Mesenchymal stem cell (in vitro differentiated cells and primary cell): ENCODE measurements around the gene BNIP5.

ENCODE experiments used
- DNase-seq: peaks from one replicate; pipeline ENCODE4 v3.0.0-alpha.2; 2013
- H2AFZ ChIP-seq: one replicate; pipeline ENCODE4 v1.6.1; 2013; ENCODE audit warnings: low read depth, mild to moderate bottlenecking, control low read depth, inconsistent platforms, low read length, moderate library complexity
- H2AK5ac ChIP-seq: 2 replicates; pipeline ENCODE4 v1.6.1; 2013; ENCODE audit warnings: low read length, moderate library complexity, mild to moderate bottlenecking, inconsistent platforms; ENCODE audit not compliant: severe bottlenecking
- H2BK120ac ChIP-seq: one replicate; pipeline ENCODE4 v1.6.1; 2013; ENCODE audit warnings: low read depth, mild to moderate bottlenecking, inconsistent platforms, low read length, moderate library complexity
- H2BK12ac ChIP-seq, 2 experiments: one replicate each; pipeline ENCODE4 v1.6.1; 2013; ENCODE audit warnings: inconsistent platforms in 2 of 2, low read length in 2 of 2, mild to moderate bottlenecking in 2 of 2, moderate library complexity in 2 of 2, control low read depth in 1 of 2
- H2BK15ac ChIP-seq: one replicate; pipeline ENCODE4 v1.6.1; 2013; ENCODE audit warnings: mild to moderate bottlenecking, low read depth, inconsistent platforms; ENCODE audit not compliant: poor library complexity, severe bottlenecking
- H2BK5ac ChIP-seq: 2 replicates; pipeline ENCODE4 v1.6.1; 2013; ENCODE audit warnings: low read depth, mild to moderate bottlenecking, low read length, control low read depth, inconsistent platforms; ENCODE audit not compliant: poor library complexity, severe bottlenecking
- H3K14ac ChIP-seq, 2 experiments: one replicate each; pipeline ENCODE4 v1.6.1; 2013; ENCODE audit warnings: inconsistent platforms in 2 of 2, low read length in 2 of 2, control low read depth in 1 of 2, mild to moderate bottlenecking in 1 of 2, moderate library complexity in 1 of 2
- H3K18ac ChIP-seq, 2 experiments: one replicate each; pipeline ENCODE4 v1.6.1; 2013; ENCODE audit warnings: inconsistent platforms in 2 of 2, low read length in 2 of 2, control low read depth in 1 of 2, low read depth in 1 of 2, mild to moderate bottlenecking in 1 of 2
- H3K23ac ChIP-seq, 2 experiments: one replicate each; pipeline ENCODE4 v1.6.1; 2013; ENCODE audit warnings: inconsistent platforms in 2 of 2, low read length in 2 of 2, mild to moderate bottlenecking in 2 of 2, moderate library complexity in 2 of 2, control low read depth in 1 of 2
- H3K27ac ChIP-seq: 2 replicates; pipeline ENCODE4 v1.5.1; 2013; ENCODE audit warnings: mild to moderate bottlenecking, moderate library complexity, low read length, control low read depth, inconsistent platforms; ENCODE audit not compliant: poor library complexity, severe bottlenecking
- H3K27me3 ChIP-seq, 2 experiments: 2 replicates each; pipeline versions ENCODE4 v1.6.1 to v1.7.0; 2013; ENCODE audit warnings: low read length in 2 of 2, mild to moderate bottlenecking in 2 of 2, moderate library complexity in 2 of 2, control low read depth in 1 of 2, inconsistent platforms in 1 of 2; ENCODE audit not compliant: control insufficient read depth in 1 of 2, insufficient read depth in 1 of 2
- H3K36me3 ChIP-seq, 2 experiments: 2 replicates each; pipeline versions ENCODE4 v1.6.1 to v1.7.0; 2013; ENCODE audit warnings: low read length in 2 of 2, control low read depth in 1 of 2, inconsistent platforms in 1 of 2, low read depth in 1 of 2, mild to moderate bottlenecking in 1 of 2; ENCODE audit not compliant: insufficient read depth in 2 of 2, control insufficient read depth in 1 of 2
- H3K4ac ChIP-seq, 2 experiments: one replicate each; pipeline ENCODE4 v1.6.1; 2013; ENCODE audit warnings: inconsistent platforms in 2 of 2, low read length in 2 of 2, mild to moderate bottlenecking in 2 of 2, moderate library complexity in 2 of 2, control low read depth in 1 of 2, low read depth in 1 of 2
- H3K4me1 ChIP-seq: 2 replicates; pipeline ENCODE4 v1.6.1; 2013; ENCODE audit warnings: low read depth, low read length, control low read depth; ENCODE audit not compliant: control insufficient read depth, insufficient read depth
- H3K4me2 ChIP-seq: 2 replicates; pipeline ENCODE4 v1.6.1; 2013; ENCODE audit warnings: low read length, mild to moderate bottlenecking, inconsistent platforms; ENCODE audit not compliant: poor library complexity, severe bottlenecking
- H3K4me3 ChIP-seq, 2 experiments: 2 replicates each; pipeline versions ENCODE4 v1.5.1 to v1.7.0; 2013; ENCODE audit warnings: low read length in 2 of 2, mild to moderate bottlenecking in 2 of 2, control low read depth in 1 of 2, low read depth in 1 of 2; ENCODE audit not compliant: insufficient read depth in 1 of 2
- H3K79me1 ChIP-seq: replicated peaks from 2 replicates; pipeline ENCODE4 v1.6.1; 2013; ENCODE audit warnings: mild to moderate bottlenecking, control low read depth, low read length, inconsistent platforms; ENCODE audit not compliant: poor library complexity, severe bottlenecking
- H3K9ac ChIP-seq: 2 replicates; pipeline ENCODE4 v1.7.0; 2013; ENCODE audit warnings: mild to moderate bottlenecking, low read length, moderate library complexity
- H3K9me3 ChIP-seq: 2 replicates; pipeline ENCODE4 v1.7.0; 2013; ENCODE audit warnings: mild to moderate bottlenecking, low read length; ENCODE audit not compliant: control insufficient read depth
- H4K8ac ChIP-seq: one replicate; pipeline ENCODE4 v1.6.1; 2013; ENCODE audit warnings: inconsistent platforms, mild to moderate bottlenecking, low read length, moderate library complexity
- H4K91ac ChIP-seq: one replicate; pipeline ENCODE4 v1.6.1; 2013; ENCODE audit warnings: mild to moderate bottlenecking, low read length, inconsistent platforms
- WGBS: methylation state at CpG from one replicate; pipeline ENCODE4 v1.1.7; 2013; ENCODE audit warnings: mixed read lengths; 5-methylcytosine and 5-hydroxymethylcytosine counted together

Gene BNIP5

GRCh38 chr6:36313649-36313936, 23.1 kb downstream of the BNIP5 start:
- H2BK12ac ChIP-seq: peak overlapping the region in 1 of 2 experiments; percentile 32
- H3K14ac ChIP-seq: no peak overlapping the region

DNA sequence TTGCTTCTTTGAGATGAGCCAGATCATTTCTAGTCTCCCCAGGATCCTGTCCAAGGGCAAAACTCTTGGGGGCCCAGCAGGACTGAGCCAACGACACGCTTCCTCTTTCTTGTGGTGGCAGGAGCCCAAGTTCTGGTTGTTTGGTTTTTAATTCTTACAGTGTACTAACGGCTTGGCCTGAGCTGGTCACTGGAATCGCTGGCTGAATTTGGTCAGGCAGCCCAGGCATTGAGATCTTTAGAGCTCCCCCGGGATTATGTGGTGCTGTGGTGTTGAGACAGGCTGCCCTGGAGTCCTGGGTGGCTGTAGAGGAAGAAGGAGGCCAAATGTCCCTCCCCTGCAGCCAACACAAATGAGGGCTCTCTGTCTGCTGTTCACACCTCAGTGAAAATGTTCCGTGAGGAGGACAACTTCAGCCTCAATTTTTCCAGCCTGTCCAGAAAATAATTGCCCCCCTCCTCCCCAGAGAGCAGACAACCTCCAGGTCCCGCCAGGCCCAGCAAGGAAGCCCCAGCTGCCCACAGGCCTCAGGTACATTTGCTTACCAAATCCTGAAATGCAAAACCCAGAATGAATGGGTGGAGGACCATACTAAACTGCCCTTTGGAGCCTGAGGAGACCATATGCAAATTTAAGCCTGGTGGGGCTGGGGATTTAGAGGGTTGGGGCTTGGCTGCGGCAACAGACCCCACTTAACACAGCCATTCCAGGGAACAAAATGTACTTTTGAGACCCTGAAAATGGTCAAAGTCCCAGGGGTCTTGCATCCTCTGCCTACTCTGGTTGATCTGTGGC, 23.6 kb downstream of the BNIP5 start:
- no peak for DNase-seq
- Histone ChIP-seq H2BK12ac (peak overlapping the region in 1 of 2 experiments; percentile 32), H4K8ac (no peak overlapping the region), H3K4me1 (peaks cover 2% of the 10 kb centered on the region), H3K4ac (no peak overlapping the region), H4K91ac (peak overlapping the region; percentile 28), H3K23ac (no peak overlapping the region), H3K9me3 (peaks cover 7% of the 10 kb centered on the region), H3K79me1 (no peaks in the 10 kb centered on the region), H2AFZ (no peak overlapping the region), H3K27me3 (peaks cover 69 to 71% of the 10 kb centered on the region in 2 experiments), H3K4me2 (no peak overlapping the region), H3K36me3 (no peaks in the 10 kb centered on the region), H3K14ac (no peak overlapping the region), H3K9ac (no peak overlapping the region), H2AK5ac (no peak overlapping the region), H2BK5ac (no peak overlapping the region), H3K4me3 (peak overlapping the region in 1 of 2 experiments; percentile 0), H3K18ac (no peak overlapping the region), H2BK15ac (no peak overlapping the region), H2BK120ac (no peak overlapping the region), H3K27ac (no peak overlapping the region)
- WGBS: 86% methylated on average over 7 of the region's 8 CpGs

More at GRCh38 chr6:36313649-36313936, 23.1 kb downstream of the BNIP5 start:
- Histone ChIP-seq H3K9ac (no peak overlapping the region), H4K91ac (no peak overlapping the region), H3K79me1 (no peaks in the 10 kb centered on the region), H2BK15ac (no peak overlapping the region), H2AK5ac (no peak overlapping the region), H2BK5ac (no peak overlapping the region), H3K27ac (no peak overlapping the region), H3K4me1 (peaks cover 2% of the 10 kb centered on the region), H3K23ac (no peak overlapping the region), H2AFZ (no peak overlapping the region), H3K36me3 (no peaks in the 10 kb centered on the region), H3K4ac (no peak overlapping the region), H3K9me3 (peaks cover 7% of the 10 kb centered on the region), H2BK120ac (no peak overlapping the region), H3K4me3 (no peak overlapping the region), H4K8ac (no peak overlapping the region), H3K27me3 (peaks cover 72 to 74% of the 10 kb centered on the region in 2 experiments), H3K18ac (no peak overlapping the region), H3K4me2 (no peak overlapping the region)
- no peak for DNase-seq
- 88% methylated on average over 3 of the region's 4 CpGs for WGBS

- no peak for DNase-seq
- no peak overlapping the region for H4K8ac ChIP-seq
- no peak overlapping the region for H3K4me3 ChIP-seq
- no peak overlapping the region for H3K4ac ChIP-seq
- H3K36me3 ChIP-seq: no peaks in the 10 kb centered on the region
- peaks cover 7% of the 10 kb centered on the region for H3K9me3 ChIP-seq
- H3K4me1 ChIP-seq: peaks cover 2% of the 10 kb centered on the region
- no peak overlapping the region for H4K91ac ChIP-seq
- no peak overlapping the region for H2BK12ac ChIP-seq
- no peaks in the 10 kb centered on the region for H3K79me1 ChIP-seq
- no peak overlapping the region for H3K27ac ChIP-seq
- no peak overlapping the region for H2AFZ ChIP-seq
- H2BK15ac ChIP-seq: no peak overlapping the region
- no peak overlapping the region for H3K14ac ChIP-seq
- H3K4me2 ChIP-seq: no peak overlapping the region
- no peak overlapping the region for H2BK5ac ChIP-seq
- no peak overlapping the region for H3K23ac ChIP-seq
- H2AK5ac ChIP-seq: no peak overlapping the region
- WGBS: 89% methylated on average over 2 of the region's 2 CpGs
- H3K9ac ChIP-seq: no peak overlapping the region
- no peak overlapping the region for H3K18ac ChIP-seq
- H3K27me3 ChIP-seq: peaks cover 49 to 51% of the 10 kb centered on the region in 2 experiments
- no peak overlapping the region for H2BK120ac ChIP-seq
Observed at GRCh38 chr6:36309900-36310299, 26.8 kb downstream of the BNIP5 start.

DNA sequence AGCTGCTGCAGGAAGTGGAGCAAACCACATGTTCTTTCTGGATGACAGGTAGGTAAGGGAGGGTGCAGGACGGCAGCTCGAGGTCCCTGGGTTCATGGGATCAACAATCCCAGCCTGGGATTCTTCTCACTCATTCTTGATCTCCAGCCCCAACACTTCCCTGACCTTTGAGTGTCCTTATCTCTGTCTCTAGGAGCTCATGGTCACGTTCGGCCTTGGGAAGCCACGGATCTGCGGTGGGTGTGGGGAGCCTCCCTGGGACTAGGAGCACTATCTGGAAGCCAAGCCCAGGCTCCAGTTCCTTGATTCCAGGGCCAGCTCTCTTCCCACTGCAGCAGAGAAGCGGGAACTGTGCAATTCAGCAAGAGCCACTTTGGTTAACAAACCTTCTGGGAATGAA, 27.5 kb downstream of the BNIP5 start:
- Histone ChIP-seq H2BK15ac (no peak overlapping the region), H3K9ac (no peak overlapping the region), H2AFZ (no peak overlapping the region), H3K18ac (no peak overlapping the region), H2BK12ac (no peak overlapping the region), H3K27ac (no peak overlapping the region), H3K9me3 (peaks cover 7% of the 10 kb centered on the region), H3K79me1 (no peaks in the 10 kb centered on the region), H3K4me1 (peaks cover 2% of the 10 kb centered on the region), H3K36me3 (no peaks in the 10 kb centered on the region), H3K4me3 (no peak overlapping the region), H2BK120ac (no peak overlapping the region), H3K14ac (no peak overlapping the region), H3K4me2 (no peak overlapping the region), H3K27me3 (peaks cover 44% of the 10 kb centered on the region in 2 experiments), H4K8ac (no peak overlapping the region), H2AK5ac (no peak overlapping the region), H3K4ac (no peak overlapping the region), H3K23ac (no peak overlapping the region), H4K91ac (no peak overlapping the region), H2BK5ac (no peak overlapping the region)
- no peak for DNase-seq
- WGBS: 84% methylated on average over 7 of the region's 7 CpGs
